Memory B cell (primary cell): ENCODE measurements around the gene CELA2B.
"Not testable (repeated sequence)": the region's sequence is repeated elsewhere in the genome, so short reads cannot be mapped to it uniquely, and the experiment has no call there.

Experiments used
- ATAC-seq: fragments of 150-1000 bp; cut with Tn5 transposase; 2 replicates; pipeline ENCODE4 v1.10.0; 2021; ENCODE audit warnings: low read depth, mild to moderate bottlenecking, moderate library complexity
- DNase-seq, 2 donors: peaks; one replicate each; pipeline ENCODE4 v3.0.0; 2022; ENCODE audit warnings: low spot score in 2 of 2
- H3K27ac Mint-ChIP-seq: one replicate; pipeline ENCODE4 v1.8.0; 2022; ENCODE audit warnings: mild to moderate bottlenecking, moderate library complexity, mixed read lengths
- H3K27me3 Mint-ChIP-seq: one replicate; pipeline ENCODE4 v1.8.0; 2022; ENCODE audit warnings: mixed read lengths
- H3K36me3 Mint-ChIP-seq: one replicate; pipeline ENCODE4 v1.8.0; 2022; ENCODE audit warnings: mild to moderate bottlenecking, mixed read lengths
- H3K4me1 Mint-ChIP-seq: one replicate; pipeline ENCODE4 v1.8.0; 2022; ENCODE audit warnings: mixed read lengths
- H3K4me3 Mint-ChIP-seq: one replicate; pipeline ENCODE4 v1.8.0; 2022; ENCODE audit warnings: mild to moderate bottlenecking, moderate library complexity, mixed read lengths
- H3K9me3 Mint-ChIP-seq: one replicate; pipeline ENCODE4 v1.8.0; 2022; ENCODE audit warnings: mixed read lengths

CELA2B gene

DNA sequence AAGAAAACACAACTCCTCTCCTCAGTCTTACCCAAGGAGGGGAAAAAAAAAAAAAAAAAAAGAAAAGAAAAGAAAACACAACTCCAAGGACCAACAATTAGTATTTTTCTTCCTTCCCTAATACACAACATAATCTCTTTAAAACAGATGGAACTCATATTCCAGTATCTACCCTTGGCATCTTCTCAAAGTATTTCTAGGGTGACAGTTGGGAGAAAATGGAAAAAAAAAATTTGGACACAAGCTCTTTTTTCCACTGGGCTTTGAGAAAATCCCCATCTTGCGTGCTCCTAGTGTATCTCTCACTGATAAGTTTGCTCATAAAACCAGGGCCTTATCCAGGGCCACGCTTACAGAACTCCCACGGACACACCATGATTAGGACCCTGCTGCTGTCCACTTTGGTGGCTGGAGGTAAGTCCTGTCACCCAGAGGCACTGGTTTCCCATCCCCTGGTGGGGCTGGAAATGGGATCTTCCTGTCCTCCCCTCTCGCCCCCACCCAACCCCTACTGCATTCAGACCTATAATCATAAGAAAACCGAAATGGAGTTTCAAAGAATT is at the start of gene CELA2B:
Gene CELA2B (plus strand): TSS at position 353 of the 563 bp plus-strand sequence. CDS start 22 bp downstream, at position 375.
- no peak within 1 kb of the TSS for H3K4me3 Mint-ChIP-seq
- DNase-seq: no peak
- H3K36me3 Mint-ChIP-seq: peaks cover 6% of the 10 kb centered on the region
- no peak within 1 kb of the TSS for H3K27ac Mint-ChIP-seq
- peaks cover 2% of the 10 kb centered on the region for H3K9me3 Mint-ChIP-seq
- no peak for ATAC-seq
- peaks cover 3% of the 10 kb centered on the region for H3K27me3 Mint-ChIP-seq
- H3K4me1 Mint-ChIP-seq: no peaks in the 10 kb centered on the region

DNA sequence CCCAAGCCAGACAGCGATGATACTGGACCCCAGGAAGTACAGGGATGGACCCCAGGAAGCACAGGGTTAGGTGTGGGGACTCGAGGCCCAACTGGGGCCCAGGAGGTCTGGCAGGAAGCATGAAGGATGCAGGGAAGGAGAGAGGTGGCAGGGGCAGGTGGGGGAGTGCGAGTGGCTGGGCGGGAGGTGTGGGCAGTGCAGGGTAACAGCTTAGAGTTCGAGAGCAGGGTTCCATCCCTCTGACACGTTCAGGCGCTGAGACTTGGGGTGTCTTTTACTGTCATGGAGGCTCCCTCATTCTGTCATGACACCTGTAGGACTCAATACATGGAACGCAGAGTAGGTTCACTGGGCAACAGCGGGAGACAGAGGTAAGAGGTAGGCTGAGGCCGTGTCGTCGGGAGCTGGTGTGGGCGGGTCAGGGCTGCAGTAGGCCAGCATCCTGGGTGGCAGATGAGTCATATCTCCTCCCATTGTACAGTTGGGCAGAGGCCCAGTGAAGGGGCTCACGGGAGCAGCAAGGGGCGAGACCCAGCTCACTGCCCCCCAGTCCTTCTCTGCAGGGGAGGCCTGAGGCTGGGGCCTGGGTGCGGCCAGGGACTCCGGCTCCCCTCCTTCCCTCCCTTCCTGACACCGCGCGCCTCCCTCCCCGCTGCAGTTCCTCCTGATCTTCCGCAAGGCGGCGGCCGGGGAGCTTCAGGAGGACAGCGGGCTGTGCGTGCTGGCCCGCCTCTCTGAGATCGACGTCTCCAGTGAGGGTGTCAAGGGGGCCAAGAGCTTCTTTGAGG is 49.2 kb upstream of the CELA2B start:
- Mint-ChIP-seq H3K36me3 (peaks cover 4% of the 10 kb centered on the region), H3K4me3 (no peak overlapping the region), H3K27ac (peak overlapping the region; percentile 71), H3K9me3 (no peaks in the 10 kb centered on the region), H3K4me1 (peaks cover 7% of the 10 kb centered on the region), H3K27me3 (no peaks in the 10 kb centered on the region)
- ATAC-seq: no peak
- no peak for DNase-seq

DNA sequence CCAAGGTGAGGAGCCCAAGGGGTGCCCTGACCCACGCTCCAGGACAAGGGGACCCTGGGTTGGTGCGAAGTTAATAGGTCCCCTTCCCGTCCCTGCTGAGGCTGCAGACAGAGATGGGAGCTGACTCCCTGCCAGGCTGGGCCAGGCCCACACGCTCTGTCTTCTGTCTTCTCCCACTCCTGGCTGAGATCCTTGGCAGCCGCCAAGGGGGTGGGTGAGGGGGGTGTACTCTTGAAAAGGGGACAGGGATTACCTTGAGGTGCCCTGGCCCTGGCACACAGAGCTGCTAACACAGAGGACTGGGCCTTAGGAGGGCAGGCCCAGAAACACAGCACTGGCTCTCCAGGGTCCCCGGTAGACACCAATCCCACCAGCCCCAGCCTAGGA is 48.6 kb upstream of the CELA2B start:
- DNase-seq (no peak), ATAC-seq (no peak)
- Mint-ChIP-seq H3K9me3 (no peaks in the 10 kb centered on the region), H3K27me3 (no peaks in the 10 kb centered on the region), H3K27ac (peak overlapping the region; percentile 71), H3K4me1 (peaks cover 5% of the 10 kb centered on the region), H3K36me3 (peaks cover 4% of the 10 kb centered on the region), H3K4me3 (no peak overlapping the region)

DNA sequence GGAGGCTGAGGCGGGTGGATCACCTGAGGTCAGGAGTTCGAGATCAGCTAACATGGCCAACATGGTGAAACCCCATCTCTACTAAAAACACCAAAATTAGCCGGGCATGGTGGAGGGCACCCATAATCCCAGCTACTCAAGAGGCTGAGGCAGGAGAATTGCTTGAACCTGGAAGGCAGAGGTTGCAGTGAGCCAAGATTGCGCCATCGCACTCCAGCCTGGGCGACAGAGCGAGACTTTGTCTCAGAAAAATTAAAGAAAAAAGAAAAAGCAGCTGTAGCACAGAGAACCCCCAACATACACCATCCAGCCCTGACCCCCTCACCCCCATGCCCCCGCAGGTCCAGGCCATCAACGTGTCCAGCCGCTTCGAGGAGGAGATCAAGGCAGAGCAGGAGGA is 47.7 kb upstream of the CELA2B start:
- not testable (repeated sequence) for H3K27me3 Mint-ChIP-seq, H3K4me1 Mint-ChIP-seq, H3K4me3 Mint-ChIP-seq, ATAC-seq, DNase-seq, H3K9me3 Mint-ChIP-seq, H3K36me3 Mint-ChIP-seq
- H3K27ac Mint-ChIP-seq: peak overlapping the region; percentile 70

DNA sequence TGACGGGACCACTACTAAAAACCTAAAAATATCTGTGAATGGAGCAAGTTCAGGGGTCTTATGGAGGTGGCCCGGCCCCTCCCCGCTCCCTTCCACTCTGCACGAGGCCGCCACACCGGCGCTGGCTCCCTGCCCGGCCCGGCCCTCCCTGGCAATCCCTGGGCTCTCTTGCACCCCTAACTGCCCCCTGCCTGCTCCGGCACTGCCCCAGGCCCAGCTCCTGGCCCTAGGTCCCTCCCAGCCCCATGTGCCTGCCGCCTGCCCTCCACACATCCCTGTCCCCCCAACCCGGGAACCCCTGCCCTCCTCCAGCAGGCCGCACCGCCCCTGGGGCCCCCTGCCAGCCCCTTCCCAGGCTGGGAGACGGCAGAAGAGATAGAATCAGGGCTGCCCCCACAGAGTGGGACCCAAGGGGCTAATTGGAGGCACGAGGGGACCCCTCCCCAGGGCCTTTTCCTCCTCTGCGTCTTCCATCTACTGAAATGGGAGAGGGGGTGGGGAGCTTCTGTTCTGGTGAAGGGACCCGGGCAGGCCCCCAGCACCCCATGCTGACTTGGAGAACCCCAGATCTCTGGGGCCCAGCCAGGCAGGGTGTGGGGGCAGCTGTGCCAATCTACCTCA is 47.0 kb upstream of the CELA2B start:
- no peak for DNase-seq
- Mint-ChIP-seq H3K27ac (peak overlapping the region; percentile 70), H3K27me3 (no peaks in the 10 kb centered on the region), H3K9me3 (no peaks in the 10 kb centered on the region), H3K4me3 (no peak overlapping the region), H3K36me3 (peaks cover 4% of the 10 kb centered on the region), H3K4me1 (peaks cover 3% of the 10 kb centered on the region)
- ATAC-seq: peak; percentile 14

DNA sequence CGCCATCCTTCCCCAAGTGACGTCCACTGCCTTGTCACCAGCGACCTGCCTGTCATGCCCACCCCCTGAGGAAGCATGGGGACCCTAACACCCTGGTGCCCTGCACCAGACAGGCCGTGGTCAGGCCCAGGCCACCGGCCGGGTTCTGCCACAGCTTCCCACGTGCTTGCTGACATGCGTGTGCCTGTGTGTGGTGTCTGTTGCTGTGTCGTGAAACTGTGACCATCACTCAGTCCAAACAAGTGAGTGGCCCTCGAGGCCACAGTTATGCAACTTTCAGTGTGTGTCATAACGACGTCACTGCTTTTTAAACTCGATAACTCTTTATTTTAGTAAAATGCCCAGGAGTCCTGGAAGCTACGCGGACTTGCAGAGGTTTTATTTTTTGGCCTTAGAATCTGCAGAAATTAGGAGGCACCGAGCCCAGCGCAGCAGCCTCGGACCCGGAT is 46.2 kb upstream of the CELA2B start:
- peak overlapping the region; percentile 70 for H3K27ac Mint-ChIP-seq
- H3K27me3 Mint-ChIP-seq: no peaks in the 10 kb centered on the region
- peaks cover 2% of the 10 kb centered on the region for H3K36me3 Mint-ChIP-seq
- ATAC-seq: no peak
- H3K4me1 Mint-ChIP-seq: no peaks in the 10 kb centered on the region
- H3K9me3 Mint-ChIP-seq: no peaks in the 10 kb centered on the region
- H3K4me3 Mint-ChIP-seq: no peak overlapping the region
- DNase-seq: no peak

DNA sequence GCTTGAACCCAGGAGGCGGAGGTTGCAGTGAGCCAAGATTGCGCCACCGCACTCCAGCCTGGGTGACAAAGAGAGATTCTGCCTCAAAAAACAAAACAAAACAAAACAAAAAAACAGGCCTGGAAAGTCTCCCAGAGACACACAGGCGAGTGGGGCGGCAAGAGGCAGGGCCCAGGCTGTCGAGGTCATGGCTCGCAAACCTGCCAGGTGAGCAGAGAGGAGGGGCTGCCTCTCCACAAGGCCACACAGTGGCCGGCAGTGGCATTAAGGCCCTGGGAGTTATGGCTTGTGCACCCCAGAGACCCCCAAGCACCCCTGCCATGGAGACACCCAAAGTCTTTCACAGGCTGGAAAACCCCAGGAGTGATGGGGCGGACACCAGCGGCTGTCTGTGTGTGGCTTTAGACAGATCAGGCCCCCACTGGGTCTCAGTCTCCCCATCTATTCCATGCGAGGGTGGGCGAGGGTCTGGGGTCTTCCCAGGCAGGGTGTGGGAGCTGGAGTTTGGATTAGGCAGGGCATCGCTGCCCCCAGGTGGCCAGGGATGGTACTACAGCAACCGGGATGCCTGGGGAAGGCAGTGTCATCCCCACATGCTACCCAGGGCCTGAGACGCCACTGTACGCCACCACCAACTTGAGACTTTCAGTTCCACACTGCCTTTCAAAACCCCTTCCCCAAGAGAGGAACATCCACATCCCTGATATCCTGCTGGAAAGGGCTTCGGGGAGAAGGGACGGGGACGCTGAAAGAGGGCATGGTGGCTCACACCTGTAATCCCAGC is 44.9 kb upstream of the CELA2B start:
- H3K4me3 Mint-ChIP-seq: no peak overlapping the region
- peaks cover 2% of the 10 kb centered on the region for H3K36me3 Mint-ChIP-seq
- DNase-seq: peak; percentile 82 to 95
- peak overlapping the region; percentile 70 for H3K27ac Mint-ChIP-seq
- H3K9me3 Mint-ChIP-seq: no peaks in the 10 kb centered on the region
- no peaks in the 10 kb centered on the region for H3K4me1 Mint-ChIP-seq
- ATAC-seq: peak; percentile 61
- no peaks in the 10 kb centered on the region for H3K27me3 Mint-ChIP-seq

DNA sequence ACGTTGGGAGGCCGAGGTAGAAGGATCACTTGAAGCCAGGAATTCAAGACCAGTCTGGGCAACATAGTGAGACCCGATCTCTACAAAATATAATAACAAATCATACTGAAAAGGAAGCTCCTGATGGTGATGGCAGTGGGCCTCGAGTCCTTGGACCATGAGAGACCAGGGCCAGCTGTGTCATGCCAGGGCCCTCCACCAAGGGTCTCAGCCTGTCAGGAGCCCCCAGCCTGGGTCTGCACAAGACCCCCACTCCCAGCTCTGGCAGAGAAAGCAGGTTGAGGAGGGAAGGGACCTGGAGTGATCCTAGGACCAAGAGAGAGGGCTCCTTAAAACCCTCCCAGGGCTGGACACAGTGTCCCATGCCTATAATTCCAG is 44.3 kb upstream of the CELA2B start:
- no peak overlapping the region for H3K4me3 Mint-ChIP-seq
- no peaks in the 10 kb centered on the region for H3K9me3 Mint-ChIP-seq
- no peaks in the 10 kb centered on the region for H3K4me1 Mint-ChIP-seq
- no peaks in the 10 kb centered on the region for H3K27me3 Mint-ChIP-seq
- ATAC-seq (no peak), DNase-seq (no peak)
- H3K27ac Mint-ChIP-seq: peak overlapping the region; percentile 20
- peaks cover 2% of the 10 kb centered on the region for H3K36me3 Mint-ChIP-seq

DNA sequence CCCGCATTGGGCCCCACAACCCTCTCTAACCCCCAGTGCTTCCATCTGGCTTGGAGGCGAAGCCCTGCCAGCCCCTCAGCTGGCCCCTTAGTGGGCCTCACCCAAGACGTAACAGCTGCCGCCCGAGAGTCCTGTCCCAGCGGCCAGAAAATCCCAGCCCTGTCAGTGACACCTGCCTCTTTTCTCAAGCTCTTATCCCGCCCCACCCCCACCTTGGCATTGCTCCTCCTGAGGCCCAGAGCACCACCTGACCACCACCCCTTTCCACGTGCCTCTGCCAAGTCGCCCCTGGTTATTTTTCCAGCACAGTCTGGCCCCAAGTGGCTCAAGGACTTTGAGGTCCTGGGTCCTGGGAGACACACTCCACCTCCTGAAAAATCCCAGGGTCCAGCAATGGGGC is 43.6 kb upstream of the CELA2B start:
- H3K36me3 Mint-ChIP-seq: peaks cover 2% of the 10 kb centered on the region
- no peaks in the 10 kb centered on the region for H3K27me3 Mint-ChIP-seq
- peak overlapping the region; percentile 85 for H3K27ac Mint-ChIP-seq
- no peak overlapping the region for H3K4me3 Mint-ChIP-seq
- no peaks in the 10 kb centered on the region for H3K4me1 Mint-ChIP-seq
- no peaks in the 10 kb centered on the region for H3K9me3 Mint-ChIP-seq
- ATAC-seq: no peak
- no peak for DNase-seq

DNA sequence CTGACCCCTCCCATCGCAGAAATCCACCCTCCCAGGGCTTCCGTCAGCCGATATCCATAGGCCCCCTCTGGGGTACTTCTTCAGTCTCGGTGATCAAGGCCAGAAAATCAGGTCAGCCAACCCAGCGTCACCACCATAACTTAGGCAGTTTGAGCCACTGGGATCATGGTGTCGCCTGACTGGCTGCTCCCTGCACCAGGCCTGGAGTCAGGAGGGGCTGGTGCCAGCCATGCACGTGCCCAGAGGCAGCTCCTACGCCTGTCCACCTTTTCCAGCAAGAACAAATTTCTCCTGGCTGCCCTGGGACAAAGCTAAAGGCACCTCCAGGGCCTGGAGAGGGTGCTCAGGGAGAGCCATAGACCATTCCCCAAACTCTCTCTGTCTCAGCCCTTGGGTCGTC is 42.4 kb upstream of the CELA2B start:
- no peak overlapping the region for H3K4me3 Mint-ChIP-seq
- no peaks in the 10 kb centered on the region for H3K9me3 Mint-ChIP-seq
- DNase-seq (no peak), ATAC-seq (no peak)
- no peak overlapping the region for H3K27ac Mint-ChIP-seq
- no peaks in the 10 kb centered on the region for H3K27me3 Mint-ChIP-seq
- no peaks in the 10 kb centered on the region for H3K4me1 Mint-ChIP-seq
- H3K36me3 Mint-ChIP-seq: no peaks in the 10 kb centered on the region

DNA sequence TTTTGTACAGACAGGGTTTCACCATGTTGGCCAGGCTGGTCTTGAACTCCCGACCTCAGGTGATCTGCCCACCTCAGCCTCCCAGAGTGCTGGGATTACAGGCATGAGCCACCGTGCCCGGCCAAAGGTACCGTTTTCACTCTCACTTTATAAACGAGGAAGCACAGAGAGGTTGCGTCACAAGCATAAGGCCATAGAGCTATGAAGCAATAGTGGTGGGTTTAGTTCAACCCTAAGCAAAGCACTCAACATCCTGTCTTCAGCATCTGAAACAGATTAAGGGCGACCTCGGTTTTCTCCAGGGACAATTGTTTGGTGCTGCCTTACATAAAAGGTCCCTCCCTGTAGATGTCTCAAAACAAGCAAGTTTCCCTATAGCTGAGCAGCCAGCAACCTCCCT is 41.2 kb upstream of the CELA2B start:
- H3K27ac Mint-ChIP-seq, H3K36me3 Mint-ChIP-seq, ATAC-seq, H3K4me1 Mint-ChIP-seq, H3K4me3 Mint-ChIP-seq, DNase-seq, H3K9me3 Mint-ChIP-seq, H3K27me3 Mint-ChIP-seq: not testable (repeated sequence)

DNA sequence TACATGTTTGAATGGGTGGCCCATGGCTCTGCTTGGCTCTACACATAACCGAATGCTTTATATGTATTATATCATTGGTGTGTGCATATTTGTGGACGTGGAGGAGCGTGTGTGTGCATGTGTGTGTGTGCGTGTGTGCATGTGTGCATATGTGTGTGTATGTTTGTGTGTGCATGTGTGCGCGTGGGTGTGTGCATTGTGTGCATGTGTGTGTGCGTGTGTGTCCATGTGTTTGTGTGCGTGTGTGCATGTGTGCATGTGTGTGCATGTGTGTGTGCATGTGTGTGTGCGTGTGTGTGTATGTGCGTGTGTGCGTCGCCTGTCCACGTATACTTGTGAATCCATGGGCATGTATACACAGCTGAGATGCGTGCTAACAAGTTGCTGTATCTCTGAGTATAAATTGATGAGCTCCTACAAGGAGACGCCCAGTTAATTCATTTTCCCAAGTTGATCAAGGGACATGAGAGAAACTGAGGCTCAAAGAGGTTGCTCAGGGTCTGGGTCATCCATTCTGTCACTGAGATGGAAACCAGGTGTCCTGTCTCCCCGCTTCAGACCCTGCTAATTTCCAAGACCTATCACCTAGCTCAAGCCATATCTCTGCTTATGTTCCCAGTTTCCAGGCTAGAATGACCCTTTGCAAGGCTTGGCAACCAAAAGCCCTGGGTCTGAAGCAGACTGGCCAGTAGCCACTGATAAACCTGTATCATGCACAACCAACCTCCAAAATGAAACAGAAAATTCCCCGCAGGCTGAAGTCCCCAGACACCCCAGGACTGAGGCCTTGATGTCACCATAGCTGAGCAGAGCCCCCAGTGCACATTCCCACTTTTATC is 40.4 kb upstream of the CELA2B start:
- Mint-ChIP-seq H3K4me3 (no peak overlapping the region), H3K27me3 (no peaks in the 10 kb centered on the region), H3K36me3 (no peaks in the 10 kb centered on the region), H3K9me3 (no peaks in the 10 kb centered on the region), H3K4me1 (no peaks in the 10 kb centered on the region), H3K27ac (no peak overlapping the region)
- DNase-seq: no peak
- no peak for ATAC-seq

DNA sequence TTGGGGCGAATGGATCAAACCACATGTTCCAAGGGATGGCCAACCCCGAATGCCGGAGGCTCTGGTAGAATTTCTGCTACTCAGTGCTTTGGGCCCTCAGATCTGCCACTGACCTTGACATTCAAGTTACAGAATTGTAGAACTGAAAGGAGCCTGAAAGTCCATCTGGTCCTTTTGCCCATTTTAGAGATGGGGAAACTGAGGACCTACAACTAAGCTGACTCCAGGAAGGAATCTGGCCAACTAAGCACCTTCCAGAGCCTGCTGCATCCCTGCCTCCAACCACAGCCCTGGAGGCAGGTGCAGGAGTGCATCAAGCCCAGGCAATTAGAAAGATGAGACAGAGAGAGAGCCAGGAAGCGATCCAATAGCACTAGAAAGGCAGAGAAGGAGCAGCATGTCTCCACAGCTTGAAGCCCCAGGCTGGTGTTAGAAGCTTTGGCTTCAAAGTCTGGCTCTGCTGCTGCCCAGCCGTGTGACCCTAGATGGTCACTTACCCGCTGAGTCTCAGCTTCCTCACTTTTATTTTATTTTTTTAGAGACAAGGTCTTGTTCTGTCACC is 38.9 kb upstream of the CELA2B start:
- Mint-ChIP-seq H3K4me1 (no peaks in the 10 kb centered on the region), H3K27me3 (peaks cover 3% of the 10 kb centered on the region), H3K9me3 (no peaks in the 10 kb centered on the region), H3K36me3 (no peaks in the 10 kb centered on the region), H3K27ac (no peak overlapping the region), H3K4me3 (no peak overlapping the region)
- DNase-seq (no peak), ATAC-seq (no peak)
